NCI-H345 treated with DMSO at 0.1 percent for 48 hours (cell line): ENCODE results near the gene GJC2.

ENCODE experiments used
- DNase-seq: peaks from one replicate; lab custom pipeline; 2025; ENCODE audit not compliant: unreplicated experiment; lab: John Stamatoyannopoulos, UW

Gene GJC2

GRCh38 chr1:228112617-228113016 lies 37.1 kb upstream of the GJC2 start:
- DNase-seq, result no peak

GRCh38 chr1:228114827-228115226 lies 34.9 kb upstream of the GJC2 start:
- DNase-seq, result no peak

- DNase-seq, result no peak
These were observed 32.4 kb upstream of the GJC2 start for GRCh38 chr1:228117335-228117734.

GRCh38 chr1:228118040-228118439 lies 31.7 kb upstream of the GJC2 start:
- DNase-seq, result no peak

- no peak for DNase-seq
These were observed 29.4 kb upstream of the GJC2 start for GRCh38 chr1:228120351-228120750.

- no peak for DNase-seq
These were observed 28.8 kb upstream of the GJC2 start for GRCh38 chr1:228120857-228121489.

- DNase-seq, result no peak
These were observed 26.7 kb upstream of the GJC2 start for GRCh38 chr1:228122921-228123441.

- no peak for DNase-seq
These were observed 26.2 kb upstream of the GJC2 start for GRCh38 chr1:228123505-228123904.

- no peak for DNase-seq
These were observed 24.5 kb upstream of the GJC2 start for GRCh38 chr1:228125185-228125584.

- no peak for DNase-seq
These were observed 18.0 kb upstream of the GJC2 start for GRCh38 chr1:228131766-228132165.

- no peak for DNase-seq
These were observed 15.1 kb upstream of the GJC2 start for GRCh38 chr1:228134591-228134990.

- no peak for DNase-seq
These were observed 12.8 kb upstream of the GJC2 start for GRCh38 chr1:228136901-228137300.

GRCh38 chr1:228139406-228139930 lies 10.3 kb upstream of the GJC2 start:
- DNase-seq, result no peak

GRCh38 chr1:228139931-228140723 lies 9.6 kb upstream of the GJC2 start, which contains the start of gene GUK1:
Gene GUK1 (plus strand): TSS chr1:228140279. CDS start chr1:228140303, 24 bp downstream.
- DNase-seq, result peak; percentile 98

GRCh38 chr1:228140724-228141225 lies 9.0 kb upstream of the GJC2 start:
- DNase-seq, result no peak

GRCh38 chr1:228141226-228142044 lies 8.3 kb upstream of the GJC2 start:
- DNase-seq, result no peak

- DNase-seq, result no peak
These were observed 7.5 kb upstream of the GJC2 start for GRCh38 chr1:228142155-228142691.

- no peak for DNase-seq
These were observed 7.0 kb upstream of the GJC2 start for GRCh38 chr1:228142701-228143136.

- no peak for DNase-seq
These were observed 6.1 kb upstream of the GJC2 start for GRCh38 chr1:228143480-228144192.
